HG02973 (cell line): ENCODE results near the gene GVQW3.

Experiments used
- ATAC-seq: cut with Tn5 transposase; IDR thresholded peaks from one replicate; pipeline ENCODE4 v1.9.1; 2021; ENCODE audit warnings: moderate library complexity; ENCODE audit not compliant: unreplicated experiment

Gene GVQW3

DNA sequence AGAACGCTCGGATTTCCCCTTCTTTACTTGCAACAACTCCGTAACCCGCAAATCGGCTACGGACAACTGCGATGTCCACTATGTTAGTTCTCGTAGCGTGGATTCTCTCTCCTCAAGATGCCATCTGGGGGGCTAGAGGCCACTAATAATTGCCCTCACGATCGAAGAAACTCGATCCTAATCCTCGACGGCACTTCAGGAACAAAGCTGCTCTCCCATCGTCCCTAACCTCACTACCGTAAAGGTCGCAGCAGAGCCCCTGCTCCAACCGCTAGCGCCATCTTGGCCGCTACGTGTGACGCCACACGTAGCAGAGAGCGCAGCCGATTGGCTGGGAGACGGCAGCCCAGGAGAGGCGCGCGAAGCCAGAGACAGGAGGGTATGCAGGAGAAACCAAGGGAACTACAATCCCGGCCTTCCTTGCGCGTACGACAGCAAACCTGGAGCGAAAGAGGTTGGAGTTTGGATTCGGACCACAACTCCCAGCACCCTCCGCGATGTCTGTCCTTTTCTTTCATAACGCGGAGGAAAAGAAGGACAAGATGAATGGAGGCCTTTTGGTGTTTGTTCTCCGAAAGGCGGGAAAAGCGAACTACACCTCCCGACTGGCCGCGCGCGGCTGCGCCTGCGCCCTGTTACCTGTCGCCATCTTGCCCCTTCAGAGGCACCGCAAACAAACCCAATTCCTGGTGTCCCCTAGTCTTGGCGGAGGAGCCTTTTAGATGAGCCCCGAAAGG lies 63.4 kb downstream of the GVQW3 start, which contains the start of gene EMSY:
TSS of gene EMSY (plus strand) at position 635 of the 737 bp plus-strand sequence. CDS start 1,921 bp downstream, outside the sequence.
- peak; percentile 90 for ATAC-seq

DNA sequence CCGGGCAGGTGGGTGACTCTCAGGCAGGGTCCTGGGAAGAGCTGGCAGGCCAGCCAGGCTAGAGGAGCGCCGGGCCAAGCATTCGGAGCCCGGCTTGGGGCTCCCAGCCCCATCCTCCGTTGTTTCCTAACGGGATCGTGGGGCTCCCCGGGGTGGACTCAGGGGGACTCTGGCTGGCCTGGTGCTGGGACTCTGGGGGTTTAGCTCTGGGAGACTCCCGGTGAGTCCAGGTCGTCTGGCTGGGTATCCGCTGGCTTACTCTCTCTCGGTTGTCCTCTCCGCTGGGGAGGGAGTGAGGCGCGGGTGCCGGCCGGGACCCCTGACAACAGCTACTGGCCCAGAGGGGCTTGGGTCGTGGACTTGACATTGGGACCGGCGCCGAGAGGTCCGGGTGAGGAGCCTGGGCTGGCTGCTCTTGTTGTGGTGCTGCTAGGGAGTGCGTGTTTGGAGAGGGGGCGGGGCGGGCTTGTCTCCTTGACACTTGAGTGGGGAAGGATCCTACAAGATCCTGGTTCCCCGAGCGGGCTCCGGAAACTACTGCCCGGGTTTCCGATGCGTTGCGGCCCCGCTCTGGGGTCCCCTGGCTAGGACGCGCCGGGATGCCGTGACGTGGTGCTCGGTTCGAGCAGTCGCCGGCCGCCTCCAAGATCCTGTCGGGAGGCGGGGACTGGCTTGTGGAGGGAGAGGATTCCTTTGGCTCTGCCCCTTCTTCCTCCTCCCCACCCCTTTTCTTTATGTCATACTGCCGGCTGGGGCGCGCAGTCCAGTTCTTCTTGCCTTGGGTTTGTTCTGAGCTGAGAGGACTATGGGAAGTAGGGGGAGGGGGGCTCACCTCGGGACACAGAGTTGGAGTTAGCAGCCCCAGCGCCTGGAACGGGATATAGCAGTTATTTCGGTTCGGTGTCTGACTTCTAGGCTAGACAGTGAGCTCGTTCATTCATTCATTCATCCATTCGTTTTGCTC lies 64.3 kb downstream of the GVQW3 start:
- ATAC-seq, result peak; percentile 13

DNA sequence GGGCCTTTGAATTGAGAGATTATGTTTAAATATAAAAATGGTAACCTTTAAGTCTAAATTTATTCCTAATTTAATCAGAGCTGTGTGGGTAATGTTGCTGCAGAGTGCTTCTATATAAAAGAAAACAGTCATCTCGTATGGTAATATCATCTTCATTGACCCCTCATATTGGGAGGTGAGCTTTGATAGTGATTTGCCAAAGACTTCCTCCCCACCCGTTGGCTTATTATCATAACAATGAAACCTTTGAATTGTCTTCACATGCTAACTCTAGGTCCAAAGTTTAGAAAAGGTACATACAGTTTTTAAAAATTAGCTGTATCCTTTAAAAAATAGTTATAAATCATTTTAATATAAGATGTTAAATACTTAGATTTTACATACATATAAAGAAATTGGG lies 67.4 kb downstream of the GVQW3 start:
- ATAC-seq, result no peak

DNA sequence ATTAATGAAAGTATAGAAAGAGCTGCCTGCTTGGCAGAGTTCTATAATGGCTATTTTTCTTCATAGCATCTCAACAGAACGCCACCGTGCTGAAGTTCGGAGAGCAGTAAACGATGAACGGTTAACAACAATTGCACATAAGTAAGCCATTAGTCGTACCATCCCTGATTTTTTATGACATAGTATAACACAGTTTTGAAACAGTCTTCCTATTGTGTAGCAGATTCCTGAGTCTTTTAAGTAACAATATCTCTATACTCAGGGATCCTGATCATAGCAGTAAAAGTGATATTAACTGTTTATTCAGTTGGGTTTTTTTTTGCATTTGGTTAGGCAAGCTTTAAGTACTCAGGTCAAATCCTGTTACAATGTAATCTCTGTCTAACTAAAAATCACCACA lies 72.1 kb downstream of the GVQW3 start:
- no peak for ATAC-seq

DNA sequence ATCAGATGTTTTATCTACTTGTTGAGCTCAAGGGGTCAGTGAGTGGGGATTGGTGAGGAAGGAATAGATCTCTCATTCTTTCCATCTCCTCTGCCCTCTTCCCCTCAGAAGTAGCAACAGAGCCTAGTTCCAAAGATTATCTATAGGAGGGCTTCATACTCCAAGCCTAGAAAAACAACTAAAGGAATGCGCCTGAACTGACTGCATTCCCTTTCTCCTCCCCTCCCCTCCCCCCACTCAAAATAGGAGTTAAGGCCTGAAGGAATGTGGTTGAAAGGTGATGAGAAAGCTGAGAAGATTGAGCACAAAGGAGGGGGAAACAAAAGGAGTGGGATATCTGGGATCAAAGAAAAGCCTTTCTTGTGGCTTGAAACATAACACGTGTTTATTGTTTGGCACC lies 74.2 kb downstream of the GVQW3 start:
- ATAC-seq, result no peak

DNA sequence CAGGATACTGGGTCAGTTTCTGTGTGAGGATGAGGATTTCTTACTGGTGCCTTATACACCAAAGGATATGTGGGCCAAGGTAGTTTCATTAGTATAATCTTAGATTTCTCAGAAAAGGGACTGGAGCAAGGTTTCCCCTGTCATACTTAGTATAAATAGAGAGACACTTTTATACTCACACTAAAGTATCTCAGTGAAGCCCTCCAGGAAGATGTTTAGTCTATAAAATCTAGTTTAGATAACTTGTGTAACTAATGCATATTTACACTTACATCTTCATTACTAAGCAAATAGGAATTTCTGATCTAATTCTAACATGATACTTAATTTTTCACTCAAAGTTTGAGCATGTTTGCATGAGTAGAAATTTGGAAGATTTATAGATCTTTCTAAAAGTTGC lies 74.8 kb downstream of the GVQW3 start:
- no peak for ATAC-seq

DNA sequence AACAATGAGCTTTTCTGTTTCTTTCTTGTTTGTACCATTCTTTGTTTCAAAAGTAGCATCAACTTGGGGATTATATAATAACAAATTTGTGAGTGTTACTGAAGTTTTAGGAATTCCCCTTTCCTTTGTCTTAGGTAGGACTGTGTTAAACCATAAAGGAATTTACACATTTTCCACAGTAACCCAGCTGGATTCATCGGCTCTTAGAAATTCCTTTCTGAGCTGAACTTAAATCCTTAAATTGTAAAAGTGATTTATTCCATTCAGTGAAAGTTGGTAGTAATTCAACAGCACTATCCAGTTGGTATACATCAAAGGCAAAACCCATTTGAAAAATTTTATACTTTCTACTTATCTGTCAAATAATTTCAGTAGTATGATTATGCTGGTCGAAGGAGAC lies 75.4 kb downstream of the GVQW3 start:
- no peak for ATAC-seq
